HG02852 (cell line): ENCODE data around the gene MGMT.

Experiments used
- ATAC-seq: cut with Tn5 transposase; IDR thresholded peaks from one replicate; pipeline ENCODE4 v1.9.1; 2021; ENCODE audit warnings: mild to moderate bottlenecking, moderate library complexity; ENCODE audit not compliant: unreplicated experiment

The MGMT gene

GRCh38 chr10:129646973-129647372, 179.9 kb downstream of the MGMT start:
- ATAC-seq = no peak

DNA sequence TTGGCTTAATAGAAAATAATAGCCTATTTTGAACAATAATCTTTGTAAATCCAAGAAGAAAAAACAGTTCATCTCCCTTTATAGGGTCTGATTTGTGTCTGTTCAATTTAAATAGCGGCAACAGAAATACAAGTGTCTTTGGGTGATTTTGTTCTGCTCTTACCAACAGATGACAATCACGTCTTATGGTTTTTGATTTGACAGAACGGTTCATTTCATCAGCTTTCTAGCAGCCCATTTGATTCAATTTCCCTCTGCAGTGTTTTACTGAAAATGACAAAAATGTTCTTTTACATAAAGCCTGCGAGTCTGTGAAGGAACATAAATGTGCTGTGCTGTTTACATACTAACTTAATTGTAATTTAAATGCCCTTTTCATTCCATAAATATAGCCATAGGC, 180.5 kb downstream of the MGMT start:
- ATAC-seq = no peak

DNA sequence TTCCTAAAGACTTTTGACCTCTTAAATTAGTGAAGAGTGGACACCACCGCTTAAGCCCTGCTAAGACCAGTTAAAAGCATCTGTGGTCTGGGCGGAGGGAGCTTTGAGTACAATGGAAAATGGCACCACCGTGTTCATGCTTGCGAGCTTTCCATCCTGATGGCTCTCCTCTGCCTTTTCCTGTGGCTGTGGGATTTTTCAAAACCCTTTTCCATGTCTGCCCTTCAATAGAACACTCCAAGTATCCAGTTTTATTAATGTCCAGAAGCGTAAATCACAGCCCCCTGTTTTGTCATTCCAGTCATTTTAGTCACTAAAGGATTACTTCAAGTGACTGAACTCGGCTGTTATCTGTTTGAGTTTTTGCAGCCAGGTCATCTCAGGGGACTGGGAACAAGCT, 181.8 kb downstream of the MGMT start:
- ATAC-seq = no peak

- ATAC-seq = no peak
Measured at GRCh38 chr10:129652021-129652420, 185.0 kb downstream of the MGMT start.

DNA sequence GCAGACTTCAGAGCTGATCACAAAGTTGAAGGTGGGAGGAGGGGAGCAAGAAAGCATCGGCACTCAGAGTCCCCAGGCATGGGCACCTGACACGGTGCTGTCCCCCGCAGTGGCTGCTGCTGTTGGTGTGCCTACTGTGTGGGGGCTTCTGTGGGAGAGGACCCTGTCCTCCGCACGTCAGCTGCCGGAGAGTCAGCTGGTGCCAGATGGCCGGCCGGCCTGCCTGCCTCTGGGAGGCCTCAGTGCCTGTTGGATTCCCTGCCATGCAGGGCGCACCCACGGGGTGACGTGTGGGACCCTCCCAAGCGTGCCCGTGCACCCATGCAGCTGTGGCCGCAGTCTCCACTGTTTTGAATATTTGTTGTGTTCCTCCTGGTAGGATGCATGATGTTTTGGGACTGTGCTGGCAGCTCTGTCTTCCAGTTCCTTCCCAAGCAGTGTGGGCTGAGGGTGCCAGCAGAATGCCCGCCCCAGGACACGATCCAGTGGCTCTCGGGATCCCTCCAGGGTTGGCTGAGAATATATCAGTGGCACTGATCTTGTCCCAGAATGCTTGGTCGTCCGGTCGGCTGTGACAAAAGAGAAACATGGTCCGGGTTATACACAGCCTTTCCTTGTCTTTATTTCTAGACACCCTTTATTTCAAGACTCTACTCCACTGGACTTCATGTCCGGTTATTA, 185.6 kb downstream of the MGMT start:
- no peak for ATAC-seq

DNA sequence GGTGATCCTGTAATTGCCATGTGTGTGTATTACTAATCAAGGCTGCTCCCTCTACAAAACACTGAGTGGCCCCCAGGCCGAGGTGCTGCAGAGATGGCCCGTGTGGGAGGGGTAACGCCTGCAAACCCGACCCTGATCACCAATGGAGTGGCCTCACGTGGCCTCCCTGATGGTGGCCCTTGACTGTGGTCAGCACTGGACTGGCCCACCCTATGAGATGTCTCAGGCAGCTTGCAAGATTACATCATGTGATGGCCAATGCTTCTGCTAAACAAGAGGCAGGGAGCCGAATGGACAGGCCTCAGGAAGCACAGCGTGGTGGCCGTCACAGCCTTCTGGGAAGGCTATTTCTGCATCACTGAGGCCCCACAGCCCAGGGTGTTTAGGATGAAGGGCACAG, 186.4 kb downstream of the MGMT start:
- ATAC-seq = no peak

- no peak for ATAC-seq
Measured at GRCh38 chr10:129653861-129654260, 186.8 kb downstream of the MGMT start.

GRCh38 chr10:129654461-129654860, 187.4 kb downstream of the MGMT start:
- ATAC-seq = no peak

DNA sequence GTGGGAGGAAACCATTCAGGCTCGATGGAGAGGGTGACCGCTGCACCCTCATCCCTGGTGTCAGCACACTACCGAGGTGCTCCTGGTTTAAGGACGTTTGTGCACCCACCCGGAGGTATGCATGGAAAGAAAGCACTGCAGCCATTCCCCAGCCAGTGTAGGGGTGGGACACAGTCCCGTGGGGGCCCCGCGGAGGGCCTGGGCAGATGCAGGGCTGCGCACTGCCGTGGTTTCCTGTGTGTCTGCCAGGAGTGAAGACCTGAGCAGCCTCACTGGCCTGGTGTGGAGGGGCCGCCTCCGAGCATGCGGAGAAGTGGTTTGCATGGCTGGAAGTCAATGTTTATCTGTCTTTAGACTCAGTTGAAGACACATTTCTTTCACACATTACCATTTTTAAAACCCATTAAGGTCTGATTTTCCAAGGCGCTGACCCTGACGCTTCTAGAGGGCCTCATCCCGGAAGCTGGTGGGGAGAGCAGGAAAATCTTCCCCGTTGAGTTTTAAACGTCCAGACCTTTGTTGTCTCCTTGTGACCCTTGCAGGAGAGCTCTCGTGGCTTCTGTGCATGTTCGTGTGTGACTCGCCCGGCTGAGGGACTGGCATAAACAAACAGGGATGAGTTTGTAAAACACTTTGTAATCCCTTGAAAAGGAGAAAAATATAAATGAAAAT, 188.1 kb downstream of the MGMT start:
- no peak for ATAC-seq

GRCh38 chr10:129655679-129656031, 188.6 kb downstream of the MGMT start:
- no peak for ATAC-seq

DNA sequence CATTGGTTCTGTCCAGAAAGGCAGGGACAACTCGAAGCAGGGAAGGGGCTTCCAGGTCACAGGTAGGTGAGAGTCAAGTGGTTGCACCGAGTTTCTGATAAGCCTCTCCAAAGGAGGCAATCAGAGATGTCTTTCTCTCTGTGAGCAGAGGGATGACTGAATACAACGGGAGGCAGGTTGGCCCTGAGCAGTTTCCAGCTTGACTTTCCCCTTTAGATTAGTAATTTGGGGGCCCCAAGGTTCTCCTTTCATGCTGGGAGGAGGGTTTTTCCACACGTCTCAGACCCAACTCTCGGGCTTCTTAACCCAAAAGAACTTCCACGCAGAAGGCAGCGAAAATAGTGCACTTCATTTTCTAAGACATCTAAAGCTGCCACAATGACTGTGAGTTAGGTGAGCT, 189.6 kb downstream of the MGMT start:
- ATAC-seq = no peak

DNA sequence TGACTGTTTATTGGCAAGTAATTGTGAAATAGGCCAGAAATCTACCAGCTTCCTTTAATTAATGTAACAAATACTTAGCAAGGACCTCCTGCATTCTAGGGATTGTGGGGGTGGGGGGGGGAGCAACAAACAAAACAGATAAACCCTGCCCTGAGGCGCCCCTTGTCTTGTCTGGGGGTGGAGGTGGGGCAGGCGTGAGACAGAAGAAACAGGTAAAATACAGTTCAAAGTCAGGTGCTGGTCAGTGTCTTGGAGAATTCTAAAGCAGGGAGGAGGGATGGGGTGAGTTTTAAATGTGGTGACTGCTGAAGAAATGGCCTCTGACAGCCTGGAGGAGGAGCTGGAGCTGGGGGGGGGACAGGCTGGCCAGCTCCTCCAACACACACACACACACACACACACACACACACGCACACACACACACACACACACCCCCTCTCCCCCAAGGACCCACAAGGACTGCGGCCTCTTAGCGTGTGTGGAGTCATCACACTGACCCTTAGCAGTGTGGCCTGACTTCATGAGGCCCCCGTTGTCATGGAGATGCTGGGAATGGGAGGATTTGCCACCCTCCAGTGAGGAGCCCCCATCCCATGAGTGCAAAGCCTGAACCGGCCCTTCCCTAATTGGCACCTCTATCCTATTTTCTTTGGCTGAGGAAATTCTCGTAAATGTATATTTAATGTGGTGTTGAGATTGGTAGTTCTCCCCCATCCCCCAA, 190.4 kb downstream of the MGMT start:
- no peak for ATAC-seq

- ATAC-seq = no peak
Measured at GRCh38 chr10:129658376-129659072, 191.5 kb downstream of the MGMT start.

DNA sequence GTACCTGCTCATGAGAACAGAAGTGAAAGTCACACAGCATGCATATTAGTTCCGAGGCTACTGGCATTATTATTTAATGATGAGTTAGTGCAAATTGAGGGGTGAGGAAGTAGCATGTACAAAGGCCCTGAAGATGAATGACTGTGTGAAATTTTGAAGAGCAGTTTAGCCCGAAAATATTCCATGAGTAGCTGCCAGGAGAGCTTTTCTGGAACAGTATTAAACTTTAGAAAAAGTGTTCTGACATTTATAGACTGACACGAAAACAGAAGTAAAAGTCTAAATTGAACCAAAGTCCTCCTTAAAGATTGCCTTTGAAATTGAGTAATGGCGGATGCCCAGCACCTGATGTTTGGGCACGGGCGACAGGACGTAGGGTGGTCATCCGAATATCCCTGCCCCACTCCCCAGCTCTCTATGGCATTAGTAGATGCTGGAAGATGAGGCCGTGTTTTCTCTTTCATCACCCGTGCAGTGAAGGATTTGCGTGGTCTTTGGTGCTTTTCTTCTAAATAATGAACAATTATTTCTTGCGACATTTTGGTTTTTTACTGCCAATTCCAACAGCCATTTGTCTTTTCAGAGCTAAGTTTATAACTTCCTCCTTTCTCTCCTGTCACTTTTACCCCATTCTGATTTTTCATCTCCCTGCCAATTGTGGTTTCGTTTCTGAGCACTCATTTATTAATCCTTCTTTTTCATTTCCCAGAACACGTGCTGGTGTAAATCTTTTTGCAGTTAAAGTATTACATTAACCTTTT, 192.6 kb downstream of the MGMT start:
- no peak for ATAC-seq

GRCh38 chr10:129660569-129660968, 193.5 kb downstream of the MGMT start:
- ATAC-seq = no peak

DNA sequence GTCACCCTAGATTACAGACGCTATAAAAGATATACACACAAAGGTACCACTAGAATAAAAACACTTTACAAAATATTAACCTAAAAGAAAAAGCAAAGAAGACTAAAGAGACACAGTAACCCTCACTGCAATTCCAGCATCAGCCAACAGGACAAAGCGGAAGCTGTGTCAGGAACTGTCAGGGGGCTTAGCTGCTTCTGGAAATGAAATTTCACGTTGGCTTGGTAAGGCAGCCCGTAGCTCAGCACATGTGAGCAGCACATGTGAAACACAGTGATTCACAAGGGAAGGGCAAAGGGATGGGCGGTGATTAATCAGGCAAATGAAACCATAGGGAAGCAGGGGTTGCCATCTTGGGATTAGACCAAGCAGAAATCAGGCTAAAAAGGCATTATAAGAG, 195.4 kb downstream of the MGMT start:
- no peak for ATAC-seq

GRCh38 chr10:129670124-129670523, 203.1 kb downstream of the MGMT start:
- no peak for ATAC-seq

GRCh38 chr10:129673292-129673691, 206.3 kb downstream of the MGMT start:
- no peak for ATAC-seq

- ATAC-seq = no peak
Measured at GRCh38 chr10:129675027-129675769, 208.2 kb downstream of the MGMT start.

DNA sequence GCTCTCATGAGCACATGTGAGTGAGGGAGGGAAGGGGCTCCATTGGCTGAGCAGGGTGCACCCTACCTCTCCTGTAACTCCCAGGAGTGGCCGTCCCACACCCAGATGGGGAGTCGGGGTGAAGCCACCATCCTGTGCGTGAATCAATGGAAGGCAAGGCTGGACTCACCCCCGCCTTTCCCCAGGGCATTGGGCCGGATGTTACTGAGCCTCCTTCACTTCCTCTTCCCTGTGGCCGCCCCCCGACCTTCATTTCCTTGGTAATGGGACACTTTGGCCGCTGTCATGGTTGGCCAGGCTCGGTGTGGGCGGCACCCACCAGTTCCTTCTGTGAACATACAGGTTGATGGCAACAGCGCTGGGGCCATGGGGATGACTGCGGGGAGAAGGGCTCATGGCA, 209.0 kb downstream of the MGMT start:
- ATAC-seq = no peak
